Measurements from ENCODE around the gene PPP6R2.

PPP6R2 gene

DNA sequence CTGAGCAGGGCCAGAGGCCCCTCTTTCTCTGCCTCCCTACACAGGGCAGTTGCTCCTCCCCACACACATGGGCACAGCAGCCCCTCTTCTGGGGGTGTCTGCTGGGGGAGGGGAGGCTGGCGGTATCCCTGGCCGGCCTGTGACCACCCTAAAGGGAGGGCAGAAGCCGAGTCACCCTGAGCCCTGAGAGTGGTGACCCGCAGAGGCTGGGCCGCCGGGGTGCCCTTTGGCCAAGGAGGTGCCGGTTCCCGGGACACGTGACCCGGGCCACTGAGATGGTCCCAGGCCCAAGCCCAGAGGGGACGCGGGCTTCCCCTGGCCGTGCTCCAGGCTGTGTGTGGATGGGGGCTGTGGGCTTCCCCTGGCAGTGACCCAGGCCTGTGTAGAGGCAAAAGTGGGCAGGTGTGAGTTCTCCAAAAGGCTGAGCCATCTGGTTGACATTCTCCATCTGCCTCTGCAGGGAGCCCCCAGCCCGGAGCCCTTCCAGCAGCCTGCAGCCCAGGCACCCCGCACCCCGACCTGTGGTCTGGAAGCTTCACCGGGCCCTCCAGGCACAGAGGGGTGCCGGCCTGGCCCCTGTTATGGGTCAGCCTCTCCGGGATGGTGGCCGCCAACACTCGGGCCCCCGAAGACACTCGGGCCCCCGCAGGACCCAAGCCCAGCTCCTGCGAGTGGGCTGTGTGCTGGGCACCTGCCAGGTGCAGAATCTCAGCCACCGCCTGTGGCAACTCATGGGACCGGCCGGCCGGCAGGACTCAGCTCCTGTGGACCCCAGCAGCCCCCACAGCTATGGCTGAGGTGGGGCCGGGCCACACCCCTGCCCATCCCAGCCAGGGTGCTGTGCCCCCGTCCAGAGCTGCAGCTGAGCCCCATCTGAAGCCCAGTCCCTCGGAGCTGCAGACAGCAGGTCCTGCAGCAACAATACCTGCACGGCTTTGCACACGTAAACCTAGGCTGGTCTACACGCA, 139.3 kb downstream of the PPP6R2 start:
- in situ Hi-C loops (cut with HindIII; ENCODE audit: low sequenced_read_pairs) = no loop called here

DNA sequence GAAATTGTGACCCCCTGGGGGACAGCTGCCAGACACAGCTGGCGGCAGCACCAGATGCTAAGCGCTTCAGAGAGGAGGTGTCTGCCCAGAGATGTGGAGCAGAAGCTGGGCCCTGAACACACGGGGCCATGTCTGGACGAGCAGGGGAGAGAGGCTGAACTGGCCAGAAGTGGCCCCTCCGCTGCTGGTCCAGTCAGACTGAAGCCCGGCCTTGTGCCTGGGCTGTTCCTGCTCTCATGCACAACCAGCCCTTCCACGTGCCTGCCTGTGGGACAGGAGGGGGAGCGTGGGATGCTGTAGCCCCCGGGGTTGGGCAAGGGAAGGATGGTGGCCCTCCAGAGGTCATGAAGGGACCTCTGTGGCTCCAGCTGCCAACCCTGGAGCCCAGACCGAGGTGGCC, 140.0 kb downstream of the PPP6R2 start:
- in situ Hi-C loops (cut with HindIII; ENCODE audit: low sequenced_read_pairs) = no loop called here

- in situ Hi-C loops (cut with HindIII; ENCODE audit: low sequenced_read_pairs) = no loop called here
Measured at GRCh38 chr22:50483556-50483955, 140.4 kb downstream of the PPP6R2 start.

- in situ Hi-C loops (cut with HindIII; ENCODE audit: low sequenced_read_pairs) = no loop called here
Measured at GRCh38 chr22:50483977-50484853, 141.1 kb downstream of the PPP6R2 start.

GRCh38 chr22:50485221-50486131, 142.3 kb downstream of the PPP6R2 start:
- in situ Hi-C loops (cut with HindIII; ENCODE audit: low sequenced_read_pairs) = loop anchor here (5.0 kb wide), 2 partner anchors 33 to 133 kb away; no protein-coding TSS in a partner anchor

GRCh38 chr22:50486561-50487289, 143.6 kb downstream of the PPP6R2 start, which contains the start of gene MIOX:
MIOX (plus strand) TSS chr22:50486859; CDS start chr22:50486898, 39 bp downstream.
- in situ Hi-C loops (cut with HindIII; ENCODE audit: low sequenced_read_pairs) = loop anchor here (5.0 kb wide), 2 partner anchors 34 to 134 kb away; no protein-coding TSS in a partner anchor

- in situ Hi-C loops (cut with HindIII; ENCODE audit: low sequenced_read_pairs) = loop anchor here (5.0 kb wide), 2 partner anchors 35 to 135 kb away; no protein-coding TSS in a partner anchor
Measured at GRCh38 chr22:50487290-50488005, 144.3 kb downstream of the PPP6R2 start.

- in situ Hi-C loops (cut with HindIII; ENCODE audit: low sequenced_read_pairs) = loop anchor here (5.0 kb wide), 2 partner anchors 36 to 136 kb away; no protein-coding TSS in a partner anchor
Measured at GRCh38 chr22:50488006-50488677, 145.0 kb downstream of the PPP6R2 start.

GRCh38 chr22:50488886-50489285, 145.8 kb downstream of the PPP6R2 start:
- in situ Hi-C loops (cut with HindIII; ENCODE audit: low sequenced_read_pairs) = loop anchor here (5.0 kb wide), 2 partner anchors 37 to 137 kb away; no protein-coding TSS in a partner anchor

GRCh38 chr22:50489363-50490243, 146.5 kb downstream of the PPP6R2 start:
- in situ Hi-C loops (cut with HindIII; ENCODE audit: low sequenced_read_pairs) = loop anchor here (5.0 kb wide), 2 partner anchors 37 to 137 kb away; no protein-coding TSS in a partner anchor

GRCh38 chr22:50490531-50491308, 147.6 kb downstream of the PPP6R2 start:
- in situ Hi-C loops (cut with HindIII; ENCODE audit: low sequenced_read_pairs) = no loop called here

All from endothelial cell of hepatic sinusoid (primary cell).